ENCODE measurements around the gene ENPP3. TPM values are rescaled to one million over a fixed set of nuclear protein-coding genes. Genes with fewer than 3 reads are reported as not detected.

Gene ENPP3
- polyA plus RNA-seq, 1 of the 3 experiments (the other 2 are of a cell fraction): not detected

GRCh38 chr6:131627724-131628682 is 9.1 kb upstream of the ENPP3 start, which contains the start of gene MED23:
Gene MED23, minus strand, starts transcription at chr6:131628242. Its CDS starts 193 bp downstream, at chr6:131628049.
- peak within 1 kb of the TSS; percentile 85 to 96 for H3K4me3 ChIP-seq (ENCODE audit: low read depth in 2 of 2, low read length in 1 of 2)
- DNase-seq: peak; percentile 88
- H3K27me3 ChIP-seq (ENCODE audit: insufficient read depth): no peaks in the 10 kb centered on the region; the same call in 1 of the 2 replicates
- H3K9ac ChIP-seq: peak within 1 kb of the TSS; percentile 78
- peaks cover 27 to 32% of the 10 kb centered on the region in 2 experiments for H3K36me3 ChIP-seq (replicated peaks in 1 of 2; ENCODE audit: control insufficient read depth in 1 of 2, insufficient read depth in 2 of 2, low read length in 1 of 2)
- no peaks in the 10 kb centered on the region for H3K9me2 ChIP-seq
- H3K4me1 ChIP-seq (ENCODE audit: control insufficient read depth in 1 of 2, insufficient read depth in 2 of 2, low read depth in 1 of 2, low read length in 1 of 2): peaks cover 0 to 9% of the 10 kb centered on the region in 2 experiments; a peak in 2 of 4 replicates
- H3K4me2 ChIP-seq: peak within 1 kb of the TSS; percentile 76
- ChIA-PET POLR2A (interaction anchor here (0.7 to 1.0 kb wide), 2 partner anchors 9 to 743 kb away, joined by 3 read pairs; no protein-coding TSS in a partner anchor), CTCF (interaction anchor here (0.5 to 4.1 kb wide), 60 partner anchors 9 to 1779 kb away, joined by 3 to 60 read pairs (median 4); partner anchors contain the start of gene ENPP3)
- H4K20me1 ChIP-seq (ENCODE audit: insufficient read depth): no peaks in the 10 kb centered on the region
- H3F3A ChIP-seq (replicated peaks; ENCODE audit: insufficient read depth): peaks cover 7% of the 10 kb centered on the region
- peak within 1 kb of the TSS; percentile 47 to 82; a peak in 3 of 4 replicates for H3K27ac ChIP-seq (ENCODE audit: low read depth in 2 of 2, low read length in 1 of 2)
- 2% methylated on average over 25 of the region's 53 CpGs for WGBS (ENCODE audit: low lambda C conversion rate)
- peaks cover 18% of the 10 kb centered on the region for H3K79me2 ChIP-seq (ENCODE audit: insufficient read depth)
- no peaks in the 10 kb centered on the region for H3K9me3 ChIP-seq
- peak within 1 kb of the TSS; percentile 92 for H2AFZ ChIP-seq (ENCODE audit: low read depth)
- TF ChIP-seq, protein P1, sequence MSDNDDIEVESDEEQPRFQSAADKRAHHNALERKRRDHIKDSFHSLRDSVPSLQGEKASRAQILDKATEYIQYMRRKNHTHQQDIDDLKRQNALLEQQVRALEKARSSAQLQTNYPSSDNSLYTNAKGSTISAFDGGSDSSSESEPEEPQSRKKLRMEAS (IDR thresholded peaks at IDR 0.05; ENCODE audit: low read depth): peak; percentile 84
- TF ChIP-seq ELF1 (IDR thresholded peaks at IDR 0.05) (peak; percentile 87), RAD21 (IDR thresholded peaks at IDR 0.05; ENCODE audit: low read length) (peak; percentile 74), NRF1 (IDR thresholded peaks at IDR 0.05; ENCODE audit: low read depth, low read length) (no peak), IRF3 (IDR thresholded peaks at IDR 0.05; ENCODE audit: low read depth, low read length) (0 out of 2 replicates have a peak, but pooled peaks have one; percentile 30), RFX5 (IDR thresholded peaks at IDR 0.05; ENCODE audit: low read length) (0 out of 2 replicates have a peak, but pooled peaks have one; percentile 43), TCF12 (IDR thresholded peaks at IDR 0.05) (peak; percentile 39; the same call in 1 of the 2 replicates), JUND (IDR thresholded peaks at IDR 0.05) (peak; percentile 37), FOXJ3 (CRISPR knock-in tag; IDR thresholded peaks at IDR 0.05) (0 out of 2 replicates have a peak, but pooled peaks have one; percentile 41), SMC3 (IDR thresholded peaks at IDR 0.05; ENCODE audit: low read depth, low read length) (peak; percentile 85), EZH2phosphoT487 (IDR thresholded peaks at IDR 0.05; ENCODE audit: borderline replicate concordance, low read depth) (no peak), RCOR1 (IDR thresholded peaks at IDR 0.05; ENCODE audit: low read length) (peak; percentile 86), TAF1 (IDR thresholded peaks at IDR 0.05; ENCODE audit: borderline replicate concordance, low read depth, low read length) (peak; percentile 94), REST (IDR thresholded peaks at IDR 0.05; ENCODE audit: low read depth, low read length) (peak; percentile 73), POLR2AphosphoS5 (IDR thresholded peaks at IDR 0.05; ENCODE audit: low read depth, low read length) (peak; percentile 88), TEAD4 (IDR thresholded peaks at IDR 0.05; ENCODE audit: borderline replicate concordance, insufficient read depth) (no peak), FOXM1 (IDR thresholded peaks at IDR 0.05; ENCODE audit: low read depth) (no peak), GATA2 (CRISPR knock-in tag; IDR thresholded peaks at IDR 0.05) (no peak), CHD2 (IDR thresholded peaks at IDR 0.05; ENCODE audit: low read length, partially characterized antibody) (peak; percentile 94), MEF2A (IDR thresholded peaks at IDR 0.05; ENCODE audit: borderline replicate concordance, low read depth) (no peak; the same call in 1 of the 2 replicates), MXI1 (IDR thresholded peaks at IDR 0.05; ENCODE audit: low read depth, low read length) (peak; percentile 67), YY1 (IDR thresholded peaks at IDR 0.05; ENCODE audit: low read depth) (peak; percentile 71; the same call in 1 of the 2 replicates)
- TF ChIP-seq, protein P2, sequence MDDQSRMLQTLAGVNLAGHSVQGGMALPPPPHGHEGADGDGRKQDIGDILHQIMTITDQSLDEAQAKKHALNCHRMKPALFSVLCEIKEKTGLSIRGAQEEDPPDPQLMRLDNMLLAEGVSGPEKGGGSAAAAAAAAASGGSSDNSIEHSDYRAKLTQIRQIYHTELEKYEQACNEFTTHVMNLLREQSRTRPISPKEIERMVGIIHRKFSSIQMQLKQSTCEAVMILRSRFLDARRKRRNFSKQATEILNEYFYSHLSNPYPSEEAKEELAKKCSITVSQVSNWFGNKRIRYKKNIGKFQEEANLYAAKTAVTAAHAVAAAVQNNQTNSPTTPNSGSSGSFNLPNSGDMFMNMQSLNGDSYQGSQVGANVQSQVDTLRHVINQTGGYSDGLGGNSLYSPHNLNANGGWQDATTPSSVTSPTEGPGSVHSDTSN (IDR thresholded peaks at IDR 0.05): peak; percentile 45
- TF ChIP-seq, protein P3, sequence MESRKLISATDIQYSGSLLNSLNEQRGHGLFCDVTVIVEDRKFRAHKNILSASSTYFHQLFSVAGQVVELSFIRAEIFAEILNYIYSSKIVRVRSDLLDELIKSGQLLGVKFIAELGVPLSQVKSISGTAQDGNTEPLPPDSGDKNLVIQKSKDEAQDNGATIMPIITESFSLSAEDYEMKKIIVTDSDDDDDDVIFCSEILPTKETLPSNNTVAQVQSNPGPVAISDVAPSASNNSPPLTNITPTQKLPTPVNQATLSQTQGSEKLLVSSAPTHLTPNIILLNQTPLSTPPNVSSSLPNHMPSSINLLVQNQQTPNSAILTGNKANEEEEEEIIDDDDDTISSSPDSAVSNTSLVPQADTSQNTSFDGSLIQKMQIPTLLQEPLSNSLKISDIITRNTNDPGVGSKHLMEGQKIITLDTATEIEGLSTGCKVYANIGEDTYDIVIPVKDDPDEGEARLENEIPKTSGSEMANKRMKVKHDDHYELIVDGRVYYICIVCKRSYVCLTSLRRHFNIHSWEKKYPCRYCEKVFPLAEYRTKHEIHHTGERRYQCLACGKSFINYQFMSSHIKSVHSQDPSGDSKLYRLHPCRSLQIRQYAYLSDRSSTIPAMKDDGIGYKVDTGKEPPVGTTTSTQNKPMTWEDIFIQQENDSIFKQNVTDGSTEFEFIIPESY (IDR thresholded peaks at IDR 0.05; ENCODE audit: borderline replicate concordance, low read depth): peak; percentile 84; the same call in 1 of the 2 replicates
